Trophoblast cell (in vitro differentiated cells and primary cell): ENCODE data around the gene MBOAT1.

ENCODE experiments used
- DNase-seq, 2 donors: peaks; one replicate each; pipeline ENCODE4 v3.0.0-alpha.2; 2016
- H2AFZ ChIP-seq: 2 replicates; pipeline ENCODE4 v1.6.1; 2013; ENCODE audit warnings: low read length, moderate library complexity, mild to moderate bottlenecking; ENCODE audit not compliant: insufficient read depth, poor library complexity
- H2AK5ac ChIP-seq: 2 replicates; pipeline ENCODE4 v1.6.1; 2013; ENCODE audit warnings: mild to moderate bottlenecking, low read length
- H2BK120ac ChIP-seq: 2 replicates; pipeline ENCODE4 v1.6.1; 2013; ENCODE audit warnings: low read length, mild to moderate bottlenecking, moderate library complexity; ENCODE audit not compliant: insufficient read depth, poor library complexity
- H2BK12ac ChIP-seq: 2 replicates; pipeline ENCODE4 v1.6.1; 2013; ENCODE audit warnings: mild to moderate bottlenecking, low read length, moderate library complexity
- H2BK5ac ChIP-seq: 2 replicates; pipeline ENCODE4 v1.6.1; 2013; ENCODE audit warnings: low read length, low read depth, moderate library complexity, mild to moderate bottlenecking; ENCODE audit not compliant: poor library complexity
- H3K14ac ChIP-seq: 2 replicates; pipeline ENCODE4 v1.6.1; 2013; ENCODE audit warnings: mild to moderate bottlenecking, low read length
- H3K18ac ChIP-seq: 2 replicates; pipeline ENCODE4 v1.6.1; 2013; ENCODE audit warnings: mild to moderate bottlenecking, low read length
- H3K23ac ChIP-seq: 2 replicates; pipeline ENCODE4 v1.6.1; 2013; ENCODE audit warnings: low read length
- H3K27ac ChIP-seq: 2 replicates; pipeline ENCODE4 v1.5.1; 2013; ENCODE audit warnings: low read depth, mild to moderate bottlenecking, inconsistent platforms, low read length, moderate library complexity
- H3K27me3 ChIP-seq: 2 replicates; pipeline ENCODE4 v1.6.1; 2013; ENCODE audit warnings: inconsistent platforms, mild to moderate bottlenecking, low read length, moderate library complexity; ENCODE audit not compliant: insufficient read depth
- H3K36me3 ChIP-seq, 2 experiments: 1 replicate in 1 of 2; 2 replicates in 1 of 2; pipeline ENCODE4 v1.6.1; 2013; ENCODE audit warnings: low read length in 2 of 2, mild to moderate bottlenecking in 2 of 2, moderate library complexity in 1 of 2; ENCODE audit not compliant: insufficient read depth in 2 of 2, control insufficient read depth in 1 of 2
- H3K4ac ChIP-seq: 2 replicates; pipeline ENCODE4 v1.6.1; 2013; ENCODE audit warnings: low read depth, mild to moderate bottlenecking, low read length, moderate library complexity
- H3K4me1 ChIP-seq, 2 experiments: 1 replicate in 1 of 2; 2 replicates in 1 of 2; pipeline ENCODE4 v1.6.1; 2013; ENCODE audit warnings: low read length in 2 of 2, mild to moderate bottlenecking in 2 of 2, moderate library complexity in 1 of 2; ENCODE audit not compliant: insufficient read depth in 2 of 2, control insufficient read depth in 1 of 2
- H3K4me2 ChIP-seq: 2 replicates; pipeline ENCODE4 v1.6.1; 2013; ENCODE audit warnings: inconsistent platforms, mild to moderate bottlenecking, low read length, moderate library complexity
- H3K4me3 ChIP-seq: 2 replicates; pipeline ENCODE4 v1.5.1; 2013; ENCODE audit warnings: mild to moderate bottlenecking, low read depth, low read length, inconsistent platforms
- H3K79me1 ChIP-seq: one replicate; pipeline ENCODE4 v1.6.1; 2013; ENCODE audit warnings: low read length
- H3K79me2 ChIP-seq: 2 replicates; pipeline ENCODE4 v1.6.1; 2013; ENCODE audit warnings: low read length, mild to moderate bottlenecking; ENCODE audit not compliant: control insufficient read depth, insufficient read depth, poor library complexity
- H3K9ac ChIP-seq: 2 replicates; pipeline ENCODE4 v1.6.1; 2013; ENCODE audit warnings: mild to moderate bottlenecking, low read length
- H3K9me3 ChIP-seq: 2 replicates; pipeline ENCODE4 v1.6.1; 2013; ENCODE audit warnings: low read depth, mild to moderate bottlenecking, control low read depth, inconsistent platforms, low read length; ENCODE audit not compliant: insufficient read depth
- H4K12ac ChIP-seq: 2 replicates; pipeline ENCODE4 v1.6.1; 2013; ENCODE audit warnings: low read depth, mild to moderate bottlenecking, low read length, moderate library complexity
- H4K8ac ChIP-seq: 2 replicates; pipeline ENCODE4 v1.6.1; 2013; ENCODE audit warnings: low read depth, mild to moderate bottlenecking, low read length, moderate library complexity
- H4K91ac ChIP-seq: one replicate; pipeline ENCODE4 v1.6.1; 2013; ENCODE audit warnings: low read depth, mild to moderate bottlenecking, low read length, moderate library complexity
- WGBS: extraction: QIAGEN DNeasy Blood & Tissue Kit; methylation state at CpG from one replicate; pipeline ENCODE4 v1.1.7; 2013; ENCODE audit warnings: missing lambda C conversion rate; ENCODE audit not compliant: insufficient read length, insufficient coverage; ENCODE audit errors: extremely low coverage; 5-methylcytosine and 5-hydroxymethylcytosine counted together

Gene MBOAT1

DNA sequence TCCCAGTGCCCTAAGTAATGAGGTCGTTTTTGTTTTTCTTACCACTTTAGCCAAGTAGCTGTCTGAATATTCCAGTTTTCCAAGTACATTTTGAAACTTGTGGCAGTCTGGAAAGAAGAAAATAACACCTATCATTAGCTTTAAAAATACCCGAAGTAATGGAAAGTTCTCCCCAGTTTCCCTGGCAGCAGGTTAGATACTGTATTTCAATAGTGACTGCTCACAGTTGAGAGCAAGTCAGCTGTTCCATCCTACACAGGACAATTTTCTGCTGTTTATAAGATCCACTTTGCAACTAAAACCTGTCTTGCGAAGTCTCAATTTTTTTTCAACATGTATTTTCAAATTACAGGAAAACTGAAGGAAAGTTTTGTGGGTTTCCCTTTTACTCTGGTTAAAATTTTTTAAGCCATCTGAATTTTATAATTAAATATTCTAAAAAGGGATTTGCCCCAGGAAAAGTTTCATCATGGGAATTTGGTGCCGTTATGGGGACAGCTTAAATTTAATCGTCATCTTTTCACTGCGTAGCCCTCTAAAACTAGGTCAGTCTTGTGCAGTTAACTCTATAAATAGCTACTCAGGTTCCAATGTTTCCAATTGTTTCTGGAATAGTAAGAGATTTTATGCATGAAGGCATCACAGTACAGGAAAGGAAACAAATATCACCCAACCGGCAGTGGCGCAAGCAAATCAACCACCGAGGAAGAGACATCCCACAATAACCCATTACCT, 96.9 kb downstream of the MBOAT1 start:
- H3K4me2 ChIP-seq: no peak overlapping the region
- H3K27me3 ChIP-seq: no peaks in the 10 kb centered on the region
- no peak overlapping the region for H3K23ac ChIP-seq
- peaks cover 2 to 9% of the 10 kb centered on the region in 2 experiments for H3K4me1 ChIP-seq
- no peak overlapping the region for H4K91ac ChIP-seq
- H2AFZ ChIP-seq: no peak overlapping the region
- no peak for DNase-seq
- WGBS: no CpG with 5 or more reads among the region's 9 CpGs
- H3K4ac ChIP-seq: no peak overlapping the region
- H3K36me3 ChIP-seq: no peaks in the 10 kb centered on the region
- no peaks in the 10 kb centered on the region for H3K79me1 ChIP-seq
- no peaks in the 10 kb centered on the region for H3K9me3 ChIP-seq
- no peak overlapping the region for H3K9ac ChIP-seq
- H3K14ac ChIP-seq: no peak overlapping the region
- no peak overlapping the region for H3K18ac ChIP-seq
- H4K8ac ChIP-seq: no peak overlapping the region
- H2BK12ac ChIP-seq: no peak overlapping the region
- no peak overlapping the region for H4K12ac ChIP-seq
- H2BK120ac ChIP-seq: no peak overlapping the region
- H3K4me3 ChIP-seq: no peak overlapping the region
- H3K27ac ChIP-seq: no peak overlapping the region
- no peaks in the 10 kb centered on the region for H3K79me2 ChIP-seq
- H2BK5ac ChIP-seq: no peak overlapping the region
- no peak overlapping the region for H2AK5ac ChIP-seq

DNA sequence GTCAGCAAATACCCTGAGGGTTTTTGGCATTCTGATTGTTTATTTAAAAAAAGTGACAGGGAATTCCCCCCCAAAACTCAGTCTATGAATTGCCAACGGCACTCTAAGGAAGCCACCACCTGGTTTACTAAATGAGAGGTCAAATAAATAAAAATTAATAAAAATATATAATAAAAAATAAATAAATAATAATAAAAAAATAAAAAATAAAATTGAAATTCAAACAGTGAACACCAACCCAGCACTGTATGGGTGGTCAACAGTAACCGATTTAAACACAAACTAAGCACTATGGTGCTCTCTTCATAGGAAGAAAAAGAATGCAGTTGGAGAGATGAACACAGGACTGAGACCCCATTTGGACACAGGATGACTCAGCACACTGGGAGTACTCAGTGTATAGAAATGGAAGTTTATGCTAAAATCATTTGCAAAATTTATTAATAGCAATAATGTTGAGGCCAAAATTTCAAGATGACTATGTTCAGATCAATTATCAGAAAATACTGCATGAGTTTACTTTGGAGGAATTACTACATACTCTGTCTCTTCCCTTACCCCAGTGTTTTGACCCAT, 98.5 kb downstream of the MBOAT1 start:
- Histone ChIP-seq H3K4me3 (no peak overlapping the region), H2BK5ac (no peak overlapping the region), H4K12ac (no peak overlapping the region), H3K9me3 (no peaks in the 10 kb centered on the region), H3K14ac (no peak overlapping the region), H3K79me1 (no peaks in the 10 kb centered on the region), H3K27me3 (no peaks in the 10 kb centered on the region), H3K27ac (no peak overlapping the region), H2AK5ac (no peak overlapping the region), H3K79me2 (no peaks in the 10 kb centered on the region), H3K23ac (no peak overlapping the region), H3K18ac (no peak overlapping the region), H2AFZ (no peak overlapping the region), H3K9ac (no peak overlapping the region), H2BK120ac (no peak overlapping the region), H3K4me2 (no peak overlapping the region), H4K91ac (no peak overlapping the region), H3K4me1 (peaks cover 2 to 3% of the 10 kb centered on the region in 2 experiments), H3K36me3 (no peaks in the 10 kb centered on the region), H3K4ac (no peak overlapping the region), H2BK12ac (no peak overlapping the region), H4K8ac (no peak overlapping the region)
- WGBS: no CpG with 5 or more reads among the region's 2 CpGs
- no peak for DNase-seq

DNA sequence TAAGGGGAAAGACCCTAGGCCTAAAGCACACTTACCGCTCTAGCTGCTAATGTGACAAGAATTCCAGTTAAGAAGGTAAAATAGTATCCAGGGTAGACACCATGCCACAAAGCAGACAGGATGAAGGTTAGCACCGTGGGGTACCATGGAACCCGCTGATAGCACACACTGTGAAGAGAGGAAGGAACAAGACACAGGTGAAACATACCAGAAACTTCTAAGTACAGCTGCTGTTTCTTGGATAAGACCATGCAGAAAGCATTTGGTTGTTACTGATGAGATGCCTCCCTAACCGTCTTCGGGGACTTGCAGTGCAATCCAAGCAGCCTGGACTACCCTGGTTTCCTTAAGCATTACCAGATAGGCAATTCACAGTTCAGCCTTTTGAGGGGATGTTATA, 99.4 kb downstream of the MBOAT1 start:
- no peak overlapping the region for H3K4me2 ChIP-seq
- no peak overlapping the region for H3K27ac ChIP-seq
- no peak overlapping the region for H2BK12ac ChIP-seq
- no peak overlapping the region for H2BK120ac ChIP-seq
- no peak overlapping the region for H2BK5ac ChIP-seq
- H3K79me2 ChIP-seq: no peaks in the 10 kb centered on the region
- H3K9me3 ChIP-seq: no peaks in the 10 kb centered on the region
- no peak overlapping the region for H3K23ac ChIP-seq
- H3K36me3 ChIP-seq: no peaks in the 10 kb centered on the region
- DNase-seq: no peak
- H3K79me1 ChIP-seq: no peaks in the 10 kb centered on the region
- no peak overlapping the region for H4K12ac ChIP-seq
- no peak overlapping the region for H3K14ac ChIP-seq
- no peak overlapping the region for H2AFZ ChIP-seq
- WGBS: no CpG with 5 or more reads among the region's 5 CpGs
- no peak overlapping the region for H3K4me3 ChIP-seq
- H3K4me1 ChIP-seq: peaks cover 2 to 4% of the 10 kb centered on the region in 2 experiments
- H3K9ac ChIP-seq: no peak overlapping the region
- no peaks in the 10 kb centered on the region for H3K27me3 ChIP-seq
- no peak overlapping the region for H3K4ac ChIP-seq
- no peak overlapping the region for H4K91ac ChIP-seq
- no peak overlapping the region for H4K8ac ChIP-seq
- no peak overlapping the region for H3K18ac ChIP-seq
- H2AK5ac ChIP-seq: no peak overlapping the region

DNA sequence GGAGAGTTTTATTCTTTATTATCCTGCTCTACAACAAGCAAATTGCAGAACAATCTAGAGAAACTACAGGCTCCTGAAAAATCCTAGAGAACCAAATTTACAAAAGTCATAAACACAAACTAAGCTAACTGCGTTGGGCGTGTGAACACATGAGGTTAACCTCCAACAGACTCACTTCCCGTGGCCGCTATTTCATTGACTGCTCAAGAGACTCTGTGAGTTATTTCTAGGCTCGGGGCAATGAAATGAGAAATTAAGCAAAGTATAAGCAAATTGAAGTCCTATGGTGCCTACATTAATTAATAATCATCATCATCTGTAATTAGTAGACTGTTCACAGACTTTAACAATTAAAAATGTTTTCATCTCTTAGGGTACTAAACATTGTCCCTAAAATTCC, 100.0 kb downstream of the MBOAT1 start:
- H3K36me3 ChIP-seq: no peaks in the 10 kb centered on the region
- no peak overlapping the region for H4K12ac ChIP-seq
- H2AK5ac ChIP-seq: no peak overlapping the region
- no peak overlapping the region for H2AFZ ChIP-seq
- H3K79me2 ChIP-seq: no peaks in the 10 kb centered on the region
- no peak overlapping the region for H3K18ac ChIP-seq
- H2BK12ac ChIP-seq: no peak overlapping the region
- H3K4me1 ChIP-seq: peaks cover 0 to 3% of the 10 kb centered on the region in 2 experiments
- H3K23ac ChIP-seq: no peak overlapping the region
- H3K9me3 ChIP-seq: no peaks in the 10 kb centered on the region
- H2BK5ac ChIP-seq: no peak overlapping the region
- H3K4me3 ChIP-seq: no peak overlapping the region
- H2BK120ac ChIP-seq: no peak overlapping the region
- no CpG with 5 or more reads among the region's 5 CpGs for WGBS
- no peak overlapping the region for H4K8ac ChIP-seq
- DNase-seq: no peak
- no peak overlapping the region for H3K9ac ChIP-seq
- H3K4ac ChIP-seq: no peak overlapping the region
- no peaks in the 10 kb centered on the region for H3K79me1 ChIP-seq
- H4K91ac ChIP-seq: no peak overlapping the region
- no peak overlapping the region for H3K4me2 ChIP-seq
- no peak overlapping the region for H3K27ac ChIP-seq
- no peak overlapping the region for H3K14ac ChIP-seq
- no peaks in the 10 kb centered on the region for H3K27me3 ChIP-seq
